HL-60/S4 treated with phorbol 12-myristate 13-acetate at 8.2 ng/mL for 4 days and 3 days (cell line): ENCODE data around the gene MID1.

Source experiments
- in situ Hi-C: fragments of 300-500 bp; cut with MboI; formaldehyde crosslinking; loops from 2 replicates; pipeline ENCODE4 v1.15.0; 2022; ENCODE audit warnings: low sequenced_read_pairs

The MID1 gene

GRCh38 chrX:10453945-10454344 lies 166.4 kb downstream of the MID1 start:
- in situ Hi-C loops = no loop called here

GRCh38 chrX:10450959-10451355 lies 169.4 kb downstream of the MID1 start:
- in situ Hi-C loops = no loop called here

GRCh38 chrX:10450229-10450958 lies 170.0 kb downstream of the MID1 start:
- in situ Hi-C loops = no loop called here

- in situ Hi-C loops = no loop called here
Measured at GRCh38 chrX:10447564-10448214, 172.7 kb downstream of the MID1 start.

- in situ Hi-C loops = no loop called here
Measured at GRCh38 chrX:10444204-10444603, 176.2 kb downstream of the MID1 start.

- in situ Hi-C loops = no loop called here
Measured at GRCh38 chrX:10441464-10441863, 178.9 kb downstream of the MID1 start.

GRCh38 chrX:10433296-10433965 lies 187.0 kb downstream of the MID1 start:
- in situ Hi-C loops = no loop called here

GRCh38 chrX:10429908-10430307 lies 190.5 kb downstream of the MID1 start:
- in situ Hi-C loops = no loop called here

GRCh38 chrX:10427249-10427648 lies 193.1 kb downstream of the MID1 start:
- in situ Hi-C loops = no loop called here

- in situ Hi-C loops = no loop called here
Measured at GRCh38 chrX:10423716-10424115, 196.7 kb downstream of the MID1 start.

- in situ Hi-C loops = no loop called here
Measured at GRCh38 chrX:10420134-10420533, 200.3 kb downstream of the MID1 start.

- in situ Hi-C loops = no loop called here
Measured at GRCh38 chrX:10416424-10416823, 204.0 kb downstream of the MID1 start.

- in situ Hi-C loops = no loop called here
Measured at GRCh38 chrX:10415306-10416001, 204.9 kb downstream of the MID1 start.

- in situ Hi-C loops = no loop called here
Measured at GRCh38 chrX:10414862-10415261, 205.5 kb downstream of the MID1 start.

- in situ Hi-C loops = no loop called here
Measured at GRCh38 chrX:10414156-10414824, 206.1 kb downstream of the MID1 start.

GRCh38 chrX:10404436-10404835 lies 215.9 kb downstream of the MID1 start:
- in situ Hi-C loops = no loop called here

- in situ Hi-C loops = no loop called here
Measured at GRCh38 chrX:10401239-10401638, 219.1 kb downstream of the MID1 start.

GRCh38 chrX:10399043-10399741 lies 221.2 kb downstream of the MID1 start:
- in situ Hi-C loops = no loop called here

GRCh38 chrX:10398215-10398614 lies 222.2 kb downstream of the MID1 start:
- in situ Hi-C loops = no loop called here

- in situ Hi-C loops = no loop called here
Measured at GRCh38 chrX:10397349-10397748, 223.0 kb downstream of the MID1 start.
